Activated T-cell treated with anti-CD3 and anti-CD28 coated beads for 1 hour (primary cell): ENCODE measurements around the gene PPP2R3B.

Experiments used
- DNase-seq: peaks from one replicate; pipeline ENCODE4 v3.0.0-alpha.2; 2020; ENCODE audit warnings: low read depth

Gene PPP2R3B

GRCh38 chrX:370963-371745, 15.6 kb downstream of the PPP2R3B start:
- DNase-seq = no peak

- no peak for DNase-seq
These were observed 16.3 kb downstream of the PPP2R3B start for GRCh38 chrX:370244-370962.

GRCh38 chrX:369563-370101, 17.1 kb downstream of the PPP2R3B start:
- DNase-seq = no peak

GRCh38 chrX:368811-369562, 17.7 kb downstream of the PPP2R3B start:
- no peak for DNase-seq

GRCh38 chrX:367866-368265, 18.8 kb downstream of the PPP2R3B start:
- DNase-seq = no peak

GRCh38 chrX:367349-367748, 19.4 kb downstream of the PPP2R3B start:
- DNase-seq = no peak

- no peak for DNase-seq
These were observed 22.9 kb downstream of the PPP2R3B start for GRCh38 chrX:363621-364375.

- DNase-seq = no peak
These were observed 23.6 kb downstream of the PPP2R3B start for GRCh38 chrX:362937-363620.

- DNase-seq = no peak
These were observed 24.4 kb downstream of the PPP2R3B start for GRCh38 chrX:362351-362750.

GRCh38 chrX:361231-362145, 25.2 kb downstream of the PPP2R3B start:
- no peak for DNase-seq

- DNase-seq = no peak
These were observed 26.1 kb downstream of the PPP2R3B start for GRCh38 chrX:360496-361150.

GRCh38 chrX:358651-359143, 28.0 kb downstream of the PPP2R3B start:
- no peak for DNase-seq

- DNase-seq = peak; percentile 12
These were observed 28.8 kb downstream of the PPP2R3B start for GRCh38 chrX:357693-358471.

- DNase-seq = no peak
These were observed 29.5 kb downstream of the PPP2R3B start for GRCh38 chrX:357035-357692.

- DNase-seq = no peak
These were observed 30.2 kb downstream of the PPP2R3B start for GRCh38 chrX:356385-357034.

GRCh38 chrX:355329-356050, 31.2 kb downstream of the PPP2R3B start:
- DNase-seq = no peak
